GM21515 (cell line): Measurements from ENCODE around the gene MMS19.
"Not testable (repeated sequence)": the region's sequence is repeated elsewhere in the genome, so short reads cannot be mapped to it uniquely, and the experiment has no call there.

ENCODE experiments used
- ATAC-seq: cut with Tn5 transposase; IDR thresholded peaks from one replicate; pipeline ENCODE4 v1.9.1; 2021; ENCODE audit not compliant: unreplicated experiment

The MMS19 gene

DNA sequence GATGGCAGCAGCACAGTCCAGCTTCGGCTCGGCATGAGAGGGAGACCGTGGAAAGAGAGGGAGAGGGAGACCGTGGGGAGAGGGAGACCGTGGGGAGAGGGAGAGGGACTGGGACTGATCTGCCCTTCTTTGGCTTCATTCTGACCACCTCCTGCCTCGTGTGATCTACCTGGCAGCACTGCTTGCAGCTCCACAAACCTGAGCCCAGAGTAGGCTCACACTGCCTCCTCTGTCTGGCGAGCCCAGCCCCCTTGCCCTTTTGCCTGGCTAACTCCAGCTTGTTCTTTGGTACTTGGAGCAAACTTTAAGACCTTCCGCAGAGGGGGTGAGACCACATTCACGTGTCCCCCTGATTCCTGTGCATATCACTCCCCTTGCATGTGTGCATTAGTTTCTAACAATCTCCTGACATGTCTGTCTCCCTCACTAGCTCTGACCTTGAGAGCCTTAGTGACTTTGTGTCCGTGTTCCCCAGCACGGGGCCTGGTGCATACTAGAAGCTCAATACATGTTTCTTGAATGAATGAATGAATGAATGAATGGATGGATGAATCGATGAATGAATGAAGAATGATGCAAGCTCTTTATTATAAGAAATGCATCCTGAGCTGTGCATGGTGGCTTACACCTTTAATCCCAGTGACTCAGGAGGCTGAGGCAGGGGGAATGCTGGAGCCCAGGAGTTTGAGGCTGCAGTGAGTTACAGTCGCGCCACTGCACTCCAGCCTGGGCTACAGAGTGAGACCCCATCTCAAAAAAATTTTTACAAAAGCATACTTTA is 31.7 kb upstream of the MMS19 start:
- no peak for ATAC-seq

DNA sequence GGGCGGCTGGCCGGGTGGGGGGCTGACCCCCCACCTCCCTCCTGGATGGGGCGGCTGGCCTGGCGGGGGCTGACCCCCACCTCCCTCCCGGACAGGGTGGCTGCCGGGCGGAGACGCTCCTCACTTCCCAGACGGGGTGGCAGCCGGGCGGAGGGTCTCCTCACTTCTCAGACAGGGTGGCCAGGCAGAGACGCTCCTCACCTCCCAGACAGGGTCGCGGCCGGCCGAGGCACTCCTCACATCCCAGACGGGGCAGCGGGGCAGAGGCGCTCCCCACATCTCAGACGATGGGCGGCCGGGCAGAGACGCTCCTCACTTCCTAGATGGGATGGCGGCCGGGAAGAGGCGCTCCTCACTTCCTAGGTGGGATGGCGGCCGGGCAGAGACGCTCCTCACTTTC is 30.7 kb upstream of the MMS19 start:
- ATAC-seq = not testable (repeated sequence)

DNA sequence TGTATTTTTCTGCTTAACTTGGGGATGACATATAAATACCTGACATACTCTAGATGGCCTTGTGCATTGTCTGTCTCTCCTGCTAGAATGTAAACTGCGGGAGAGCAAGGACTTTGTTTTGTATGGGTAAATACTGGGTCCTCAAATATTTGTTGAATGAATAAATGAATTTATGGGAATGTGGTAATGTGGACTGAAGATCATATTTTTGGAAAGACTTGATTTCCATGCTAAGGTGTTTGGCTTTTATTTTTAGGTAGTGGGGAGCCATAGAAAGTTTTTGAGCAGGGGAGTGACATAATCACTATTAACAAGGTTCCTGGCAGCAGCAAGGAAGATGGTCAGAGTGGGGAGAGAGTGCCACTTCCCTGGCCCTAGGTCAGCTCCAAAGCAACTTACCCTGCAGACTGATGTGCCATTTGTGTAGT is 27.5 kb upstream of the MMS19 start:
- no peak for ATAC-seq

DNA sequence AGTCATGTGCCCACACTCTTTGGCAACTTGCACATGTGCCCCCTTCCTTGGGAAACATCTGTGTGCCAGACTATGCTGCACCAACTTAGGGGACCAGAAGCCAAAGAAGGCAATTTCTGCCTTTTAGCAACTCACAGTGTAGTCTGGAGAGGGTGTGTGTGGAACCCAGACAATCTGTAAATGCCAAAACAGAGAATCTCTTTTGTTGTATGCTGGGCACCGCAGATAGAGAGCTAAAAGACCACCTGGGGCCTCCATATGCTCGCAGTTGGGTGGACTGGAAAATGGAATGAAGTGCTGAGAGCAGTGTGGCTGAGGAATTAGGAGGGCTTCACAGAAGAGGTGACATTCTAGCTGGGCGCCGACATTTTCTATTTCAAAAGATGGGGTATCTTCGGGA is 26.9 kb upstream of the MMS19 start:
- no peak for ATAC-seq

DNA sequence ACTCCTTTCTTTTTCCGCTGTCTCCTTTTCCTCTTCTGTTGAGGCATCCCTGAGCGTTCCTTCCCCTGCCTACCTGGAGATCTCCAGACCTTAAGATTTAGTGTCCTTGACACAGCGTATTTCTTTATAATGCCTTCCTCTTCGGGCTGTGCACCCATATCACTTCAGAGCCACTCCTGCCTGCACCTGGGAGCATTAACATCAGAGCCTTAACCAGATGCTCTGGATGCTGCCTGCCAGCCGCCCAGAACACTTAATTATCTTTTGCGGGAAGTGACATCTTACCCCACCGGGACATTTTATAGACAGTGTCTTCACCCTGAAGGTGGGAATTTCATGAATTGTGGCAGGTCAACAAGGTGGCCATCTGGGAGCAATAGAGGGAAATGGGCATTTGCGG is 24.7 kb upstream of the MMS19 start:
- no peak for ATAC-seq

DNA sequence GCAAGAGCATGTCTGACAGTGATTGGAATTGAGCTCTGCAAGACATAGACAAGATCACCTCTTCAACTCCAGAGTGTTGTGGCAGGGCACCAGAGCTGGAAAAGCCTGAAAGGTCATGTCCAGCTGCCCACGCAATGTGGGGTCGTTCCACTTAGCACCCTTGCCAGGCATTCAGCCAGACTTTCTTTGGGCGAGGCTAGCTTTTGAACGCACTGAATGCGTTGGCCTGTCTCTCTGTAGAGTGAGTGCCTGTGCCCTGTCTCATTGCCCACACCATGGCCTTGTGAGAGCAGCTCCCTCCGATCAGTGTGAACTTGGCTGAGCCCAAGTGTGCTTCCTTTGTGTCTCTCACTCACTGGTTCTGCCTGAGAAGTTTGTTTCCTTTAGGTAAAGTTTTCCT is 23.8 kb upstream of the MMS19 start:
- ATAC-seq = no peak

DNA sequence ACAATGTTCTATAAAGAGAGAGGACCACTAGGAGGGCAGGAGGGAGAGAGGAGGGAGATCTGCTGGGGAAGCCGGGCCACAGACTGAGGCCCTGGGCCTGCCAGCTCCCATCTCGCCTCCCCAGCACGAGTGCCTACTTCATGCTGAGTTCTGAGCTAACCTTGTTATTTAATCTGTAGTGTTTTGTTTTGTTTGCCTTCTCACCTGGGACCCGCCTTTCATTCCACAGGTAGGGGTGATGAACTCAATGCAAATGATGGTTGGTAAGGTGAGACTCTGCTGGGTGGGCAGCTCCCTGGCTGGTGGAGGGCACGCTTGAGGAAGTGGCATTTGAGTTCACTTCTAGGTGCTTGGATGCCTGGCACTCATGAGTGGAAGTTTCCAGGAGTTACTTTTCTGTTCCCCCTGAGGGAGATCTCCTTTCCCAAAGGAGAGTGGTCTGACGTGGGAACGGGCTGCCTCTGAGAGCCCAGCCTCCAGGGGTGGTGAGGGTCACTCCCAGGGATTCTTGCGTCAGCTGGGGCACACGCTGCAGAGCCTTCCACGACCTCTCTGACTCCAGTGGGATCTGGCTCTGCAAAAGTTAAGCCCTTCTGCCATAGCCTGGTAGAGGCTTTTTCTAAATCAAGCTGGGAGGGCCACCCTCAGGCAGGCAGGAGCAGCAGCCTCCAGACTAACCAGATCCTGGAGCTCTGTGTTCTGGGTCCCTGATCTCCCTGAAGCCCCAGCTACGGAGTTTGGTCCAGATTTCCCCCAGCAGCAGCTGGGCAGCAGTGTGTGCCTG is 22.9 kb upstream of the MMS19 start:
- ATAC-seq = no peak

DNA sequence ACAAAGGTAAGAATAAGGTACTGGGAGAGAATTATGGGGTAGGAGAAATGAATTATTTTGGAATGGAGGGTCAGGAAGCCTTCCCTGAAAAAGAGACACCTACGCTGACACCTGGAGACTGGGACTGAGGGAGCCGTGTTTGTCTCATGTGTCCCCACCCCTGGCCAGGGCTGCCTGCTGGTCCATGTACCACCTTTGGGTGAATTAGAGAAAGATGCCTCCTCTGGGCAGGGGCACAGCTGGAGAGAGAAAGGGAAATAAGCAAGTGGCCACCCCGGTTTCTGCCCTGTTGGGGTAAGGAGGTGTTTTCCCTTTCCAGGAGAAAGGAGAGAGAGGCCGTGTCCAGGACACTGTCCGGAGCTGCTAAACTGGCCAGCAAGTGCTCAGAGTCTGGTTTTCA is 22.3 kb upstream of the MMS19 start:
- no peak for ATAC-seq

DNA sequence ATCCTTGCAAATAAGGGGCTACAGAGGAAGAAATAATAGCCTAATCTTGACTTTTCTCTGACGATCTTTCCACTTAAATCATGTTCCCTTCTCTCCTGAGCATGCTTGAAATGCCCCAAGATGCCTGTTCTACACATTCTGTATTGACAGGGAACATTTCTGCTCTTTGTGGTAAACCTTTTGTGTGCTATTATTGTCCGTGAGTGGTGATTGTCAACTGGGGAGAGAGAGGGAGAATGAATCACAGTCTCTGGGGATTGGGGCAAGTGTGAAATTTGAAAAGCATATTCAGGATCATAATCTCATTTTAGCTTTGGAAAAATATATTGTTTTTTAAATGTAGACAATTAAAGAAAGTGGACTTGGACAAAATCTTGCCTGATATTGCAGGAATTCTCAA is 21.1 kb upstream of the MMS19 start:
- ATAC-seq = no peak

DNA sequence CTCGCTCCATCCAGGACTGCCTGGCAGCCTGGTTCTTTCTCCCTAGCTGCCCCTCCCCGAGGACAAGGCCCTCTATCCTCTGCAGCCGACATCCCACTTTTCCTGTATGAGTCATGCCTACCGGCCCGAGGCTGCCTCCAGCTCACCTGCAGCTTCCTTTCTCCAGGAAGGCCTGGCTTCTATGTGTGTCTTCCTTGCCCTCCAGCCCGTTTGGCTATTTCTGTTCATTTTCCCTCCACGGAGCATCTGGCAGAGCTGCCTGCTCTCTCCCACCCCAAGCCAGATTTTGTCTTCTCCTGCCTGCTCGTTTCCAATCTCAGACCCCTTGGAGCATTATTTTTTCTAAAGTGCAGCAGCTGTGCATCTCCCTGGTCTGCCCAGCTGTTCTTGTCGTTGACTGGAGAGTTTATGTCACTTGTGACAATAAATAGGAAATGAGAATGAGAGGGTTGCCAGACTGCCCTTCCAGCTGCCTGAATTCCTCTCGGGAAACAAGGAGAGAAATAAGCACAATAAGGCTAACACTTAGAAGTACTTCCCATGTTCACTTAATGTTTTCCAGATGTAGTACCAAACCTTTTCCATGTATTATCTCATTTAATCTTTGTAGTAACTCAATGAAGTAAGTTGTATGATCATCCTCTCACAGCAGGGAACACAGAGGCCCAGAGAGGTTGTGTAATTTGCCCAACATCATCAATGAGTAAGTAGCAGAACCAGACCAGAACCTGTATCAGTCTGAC is 20.2 kb upstream of the MMS19 start:
- no peak for ATAC-seq

DNA sequence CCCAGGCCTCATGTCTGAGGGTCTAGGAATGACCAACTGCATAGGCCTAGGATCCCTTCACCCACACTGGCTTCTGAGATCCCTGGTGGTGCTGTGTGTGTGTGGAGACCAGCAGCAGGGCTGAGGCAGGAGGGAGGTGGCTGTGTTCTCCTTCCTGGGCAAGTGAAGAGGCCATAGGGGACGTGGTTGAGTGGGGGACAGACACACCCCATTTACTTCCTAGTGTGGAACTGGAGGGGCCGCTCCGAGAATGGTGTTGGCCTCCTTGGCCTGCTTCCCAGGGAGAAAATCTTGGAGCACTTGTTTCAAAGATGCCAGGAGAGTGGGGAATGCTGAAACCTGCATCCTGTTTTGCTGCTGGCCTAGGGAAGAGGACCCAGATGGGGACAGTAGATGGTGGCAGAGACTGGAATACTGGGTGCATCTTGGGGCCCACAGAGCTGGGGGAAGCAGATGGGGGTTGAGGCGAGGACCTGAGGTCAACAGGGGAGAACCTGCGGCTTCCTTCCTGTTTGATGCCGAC is 19.6 kb upstream of the MMS19 start:
- no peak for ATAC-seq

DNA sequence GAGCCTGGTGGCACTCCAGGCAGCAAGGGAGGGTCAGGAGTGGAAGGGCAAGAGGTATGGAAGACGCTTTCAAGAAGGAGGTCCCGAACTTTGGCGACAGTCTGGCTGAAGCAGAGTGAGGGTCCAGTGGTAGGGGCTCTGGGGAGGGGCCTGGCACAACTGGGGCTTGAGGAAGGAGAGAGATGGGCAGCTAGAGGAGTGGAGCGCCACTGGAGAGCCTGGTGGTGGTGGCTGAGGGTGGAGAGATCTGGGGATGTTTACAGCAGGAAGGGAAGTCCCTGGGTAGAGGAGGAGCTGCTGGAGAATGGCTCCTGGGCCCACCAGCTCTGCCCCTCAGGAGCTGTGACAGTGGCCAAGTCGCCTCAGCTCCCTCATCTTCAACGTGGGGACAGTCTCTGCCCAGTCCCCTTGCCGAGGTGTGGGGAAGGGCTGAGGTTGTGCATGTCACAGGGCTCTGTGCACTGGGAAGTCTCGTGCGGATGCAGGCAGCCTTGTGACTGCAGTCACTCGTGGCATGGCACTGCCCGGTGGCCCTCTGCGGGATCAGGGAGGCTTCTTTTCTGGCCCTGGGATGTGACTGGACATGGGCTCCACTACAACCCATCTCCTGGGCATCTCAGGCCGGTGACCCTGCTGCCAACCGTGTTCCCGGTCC is 19.0 kb upstream of the MMS19 start:
- no peak for ATAC-seq

DNA sequence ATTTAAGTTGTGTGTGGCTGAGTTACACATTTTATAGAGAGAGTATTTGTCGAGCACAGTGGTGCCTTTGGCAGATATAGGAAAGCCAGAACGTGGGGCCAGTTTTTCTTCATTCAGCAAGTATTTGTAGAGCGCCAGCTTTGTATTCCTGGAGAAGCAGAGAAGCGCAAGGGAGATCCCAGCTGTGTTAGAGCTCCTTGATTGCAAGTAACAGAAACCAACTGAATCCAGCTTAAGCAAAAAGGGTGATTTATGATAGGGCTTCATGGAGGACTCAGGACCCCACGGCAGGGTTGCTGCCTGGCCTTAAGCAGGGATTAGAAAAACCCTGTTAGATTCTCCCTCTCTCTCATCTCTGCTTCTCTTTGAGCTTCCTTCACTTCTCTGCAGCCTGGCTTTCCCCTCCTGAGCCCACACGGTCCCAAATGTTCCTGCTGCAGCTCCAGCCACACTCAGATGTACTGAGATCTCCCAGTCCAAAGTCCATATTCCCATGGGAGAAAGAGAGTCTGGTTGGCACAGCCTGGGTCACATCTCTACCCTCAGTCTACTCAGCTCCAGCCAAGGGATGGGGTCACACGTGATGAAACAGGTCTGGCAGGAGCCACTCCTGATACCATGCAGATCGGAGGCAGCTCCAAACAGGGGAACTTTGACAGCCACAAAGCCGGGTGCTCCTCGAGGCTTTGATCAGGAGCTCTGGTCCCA is 17.2 kb upstream of the MMS19 start:
- no peak for ATAC-seq

DNA sequence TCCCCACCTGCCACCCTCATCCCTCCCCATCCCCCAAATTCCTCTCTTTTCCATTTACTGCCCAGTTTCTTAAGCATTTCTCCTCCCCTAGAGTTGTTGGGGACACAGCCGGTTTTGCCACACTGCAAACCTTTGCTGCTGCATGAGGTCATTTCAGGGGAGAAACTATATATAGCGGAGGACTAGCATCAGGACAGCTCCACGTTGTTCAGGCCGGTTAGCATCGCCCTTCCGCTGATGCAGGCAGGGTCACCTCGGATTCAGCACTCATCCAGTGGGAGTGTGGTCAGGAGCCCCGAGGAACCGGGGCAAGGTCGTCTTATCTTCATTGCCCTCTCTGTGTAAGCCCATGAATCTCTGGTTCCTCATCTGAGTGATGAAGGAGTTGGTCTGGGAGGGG is 16.1 kb upstream of the MMS19 start:
- ATAC-seq = no peak

DNA sequence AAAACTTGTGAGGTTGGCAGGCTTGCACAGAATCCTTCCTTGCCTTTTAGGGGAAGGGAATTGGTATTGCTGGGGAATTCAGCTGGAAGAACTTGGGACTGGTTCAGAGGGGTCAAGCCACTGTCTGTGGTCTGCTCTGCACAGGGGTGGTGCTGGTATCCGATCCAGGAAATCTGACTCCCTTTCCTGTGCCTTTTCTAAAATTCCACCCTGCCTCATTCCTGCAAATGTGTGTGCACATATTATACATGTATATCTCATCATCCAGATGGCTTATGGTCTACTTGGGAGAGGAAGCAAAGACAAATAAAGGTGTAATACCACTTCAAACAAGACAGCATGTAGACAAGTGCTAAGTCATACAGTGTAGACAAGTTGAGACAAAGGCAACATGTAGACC is 14.8 kb upstream of the MMS19 start:
- no peak for ATAC-seq

DNA sequence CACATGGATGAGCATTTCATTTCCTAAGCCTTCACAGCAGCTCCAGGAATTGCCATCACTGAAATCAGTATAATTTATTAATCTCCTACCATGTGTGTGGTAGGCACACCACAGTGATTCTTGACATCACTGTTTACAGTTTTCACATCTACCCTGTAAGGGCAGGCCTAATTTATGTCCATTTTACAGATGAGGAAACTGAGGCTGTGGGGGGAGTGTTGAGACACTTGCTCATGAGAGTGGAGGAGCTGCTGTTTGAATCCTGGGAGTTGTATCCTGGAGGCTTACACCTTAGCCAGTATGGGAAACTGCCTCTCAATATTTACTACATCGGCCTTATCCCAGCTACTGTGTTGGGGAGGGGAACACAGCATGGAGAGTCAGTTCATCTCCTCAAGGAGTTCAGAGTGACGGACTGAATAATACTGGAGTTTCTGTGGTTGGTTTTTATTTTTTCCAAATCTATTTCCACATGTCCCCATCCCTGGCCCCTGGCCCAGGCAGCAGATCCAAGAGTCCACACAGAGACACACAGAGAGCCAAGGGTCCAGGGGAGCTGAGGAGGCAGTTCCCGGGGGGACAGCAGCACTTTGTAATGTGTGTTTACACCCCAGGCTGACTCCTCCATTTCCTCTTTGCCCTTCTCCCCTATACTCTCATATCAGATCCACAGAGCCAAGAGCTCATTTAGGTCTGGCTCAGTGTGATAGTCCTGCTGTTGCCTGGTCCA is 13.7 kb upstream of the MMS19 start:
- ATAC-seq = no peak

DNA sequence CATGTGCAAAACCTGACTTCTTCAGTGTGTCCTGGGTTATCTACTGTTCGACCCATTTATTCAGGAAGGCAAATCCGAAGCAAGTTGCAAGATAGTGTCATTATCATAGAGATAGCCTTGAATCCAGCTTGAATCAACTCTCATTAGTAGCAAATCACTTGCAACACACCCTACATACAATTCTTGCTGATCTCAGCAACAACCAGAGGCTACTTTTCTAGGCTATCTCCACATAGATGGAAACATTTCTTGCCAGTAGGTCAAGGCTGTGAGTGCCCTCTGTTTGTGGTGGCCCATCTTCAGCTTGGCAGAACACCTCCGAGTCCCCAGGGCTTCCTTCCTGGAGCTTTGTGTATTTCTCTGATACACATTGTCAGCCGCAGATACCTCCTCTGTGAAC is 12.5 kb upstream of the MMS19 start:
- no peak for ATAC-seq

DNA sequence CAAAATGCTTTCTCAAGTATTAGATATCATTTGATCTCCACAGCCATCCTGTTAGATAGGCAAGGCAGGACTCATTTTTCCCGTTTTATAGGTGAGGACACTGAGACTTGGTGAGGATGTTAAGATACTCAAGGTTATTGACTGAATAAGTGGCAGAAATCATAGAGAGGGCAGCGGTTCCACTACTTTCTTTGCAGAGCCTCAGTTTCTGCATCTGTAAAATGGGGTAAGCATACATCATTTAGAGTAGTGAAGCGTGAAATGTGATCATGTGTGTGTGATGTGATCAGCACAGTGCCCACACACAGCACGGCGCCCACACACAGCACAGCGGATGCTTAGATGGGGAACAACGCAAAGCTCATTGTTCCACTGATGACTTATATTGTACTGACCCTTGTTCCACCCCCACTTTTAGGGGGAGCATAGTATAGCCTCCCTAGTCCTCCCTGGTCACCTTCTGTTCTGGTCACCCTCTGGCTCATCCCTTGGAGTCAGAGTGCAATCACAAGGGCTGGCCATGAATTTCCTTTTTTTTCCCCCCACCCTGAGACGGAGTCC is 11.0 kb upstream of the MMS19 start:
- ATAC-seq = no peak

DNA sequence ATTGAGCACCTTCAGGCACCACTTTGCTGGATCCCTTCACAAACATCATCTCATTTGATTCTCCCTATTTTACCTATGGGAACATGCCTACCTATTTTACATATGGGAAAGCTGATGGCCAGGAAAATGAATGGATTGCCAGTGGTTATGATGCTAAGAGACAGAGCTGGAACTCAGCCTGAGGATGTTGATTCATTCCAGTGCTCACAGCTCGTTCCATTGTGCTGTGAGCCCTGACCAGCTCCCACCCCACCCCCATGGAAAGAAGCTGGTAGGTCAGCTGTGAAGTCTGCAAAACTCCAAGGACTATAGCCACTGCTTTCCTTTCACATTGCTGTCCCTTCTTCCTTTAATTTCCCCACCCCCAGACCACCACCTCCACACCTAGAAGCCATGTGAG is 10.1 kb upstream of the MMS19 start:
- no peak for ATAC-seq
